ENCODE data around the gene SLC35D2.
"Not testable (repeated sequence)": the region's sequence is repeated elsewhere in the genome, so short reads cannot be mapped to it uniquely, and the experiment has no call there.

Gene SLC35D2

DNA sequence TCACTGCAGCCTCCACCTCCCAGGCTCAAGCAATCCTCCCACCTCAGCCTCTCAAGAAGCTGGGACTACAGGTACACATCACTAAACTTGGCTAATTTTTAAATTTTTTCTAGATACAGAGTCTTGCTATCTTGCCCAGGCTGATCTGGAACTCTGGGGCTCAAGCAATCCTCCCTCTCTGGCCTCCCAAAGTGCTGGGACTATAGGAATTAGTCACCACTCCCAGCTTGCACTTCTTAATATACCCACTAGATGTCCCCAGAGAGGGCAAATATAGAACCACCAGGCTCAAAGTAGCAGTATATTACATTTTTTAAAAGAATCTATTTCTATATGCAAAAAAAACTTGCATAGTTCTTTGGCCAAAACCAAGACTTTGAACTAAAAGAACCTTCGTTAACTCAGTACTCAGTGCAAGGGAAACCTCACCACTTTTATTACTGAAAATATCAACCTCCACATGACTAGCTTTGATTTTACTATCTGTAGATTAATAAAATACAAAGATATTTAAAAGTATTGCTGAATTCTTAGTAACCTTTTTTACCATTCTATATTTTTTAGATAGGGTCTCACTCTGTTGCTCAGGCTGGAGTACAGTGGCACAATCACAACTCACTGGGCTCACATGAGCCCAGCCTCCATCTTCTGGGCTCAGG lies 55.7 kb downstream of the SLC35D2 start:
- no peak overlapping the region for H3K4me3 ChIP-seq (ENCODE audit: low read depth, low read length)
- TF ChIP-seq, protein P1, sequence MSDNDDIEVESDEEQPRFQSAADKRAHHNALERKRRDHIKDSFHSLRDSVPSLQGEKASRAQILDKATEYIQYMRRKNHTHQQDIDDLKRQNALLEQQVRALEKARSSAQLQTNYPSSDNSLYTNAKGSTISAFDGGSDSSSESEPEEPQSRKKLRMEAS (IDR thresholded peaks at IDR 0.05; ENCODE audit: low read depth, low read length): no peak
- no peak for TF ChIP-seq MYC (IDR thresholded peaks at IDR 0.05; ENCODE audit: low read depth, low read length)
- TF ChIP-seq, protein P2, sequence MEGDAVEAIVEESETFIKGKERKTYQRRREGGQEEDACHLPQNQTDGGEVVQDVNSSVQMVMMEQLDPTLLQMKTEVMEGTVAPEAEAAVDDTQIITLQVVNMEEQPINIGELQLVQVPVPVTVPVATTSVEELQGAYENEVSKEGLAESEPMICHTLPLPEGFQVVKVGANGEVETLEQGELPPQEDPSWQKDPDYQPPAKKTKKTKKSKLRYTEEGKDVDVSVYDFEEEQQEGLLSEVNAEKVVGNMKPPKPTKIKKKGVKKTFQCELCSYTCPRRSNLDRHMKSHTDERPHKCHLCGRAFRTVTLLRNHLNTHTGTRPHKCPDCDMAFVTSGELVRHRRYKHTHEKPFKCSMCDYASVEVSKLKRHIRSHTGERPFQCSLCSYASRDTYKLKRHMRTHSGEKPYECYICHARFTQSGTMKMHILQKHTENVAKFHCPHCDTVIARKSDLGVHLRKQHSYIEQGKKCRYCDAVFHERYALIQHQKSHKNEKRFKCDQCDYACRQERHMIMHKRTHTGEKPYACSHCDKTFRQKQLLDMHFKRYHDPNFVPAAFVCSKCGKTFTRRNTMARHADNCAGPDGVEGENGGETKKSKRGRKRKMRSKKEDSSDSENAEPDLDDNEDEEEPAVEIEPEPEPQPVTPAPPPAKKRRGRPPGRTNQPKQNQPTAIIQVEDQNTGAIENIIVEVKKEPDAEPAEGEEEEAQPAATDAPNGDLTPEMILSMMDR (IDR thresholded peaks at IDR 0.05; ENCODE audit: low read depth, low read length): peak; percentile 62
- no peak for TF ChIP-seq POLR2A (IDR thresholded peaks at IDR 0.05; ENCODE audit: extremely low read depth, insufficient read length)
- peak; percentile 53 for DNase-seq (ENCODE audit: low read depth)

GRCh38 chr9:96323169-96323568 lies 60.3 kb downstream of the SLC35D2 start:
- DNase-seq (ENCODE audit: low read depth): no peak
- TF ChIP-seq, protein P1 (IDR thresholded peaks at IDR 0.05; ENCODE audit: low read depth, low read length): no peak
- no peak for TF ChIP-seq MYC (IDR thresholded peaks at IDR 0.05; ENCODE audit: low read depth, low read length)
- TF ChIP-seq, protein P2 (IDR thresholded peaks at IDR 0.05; ENCODE audit: low read depth, low read length): no peak
- TF ChIP-seq POLR2A (IDR thresholded peaks at IDR 0.05; ENCODE audit: extremely low read depth, insufficient read length): no peak
- no peak overlapping the region for H3K4me3 ChIP-seq (ENCODE audit: low read depth, low read length)

DNA sequence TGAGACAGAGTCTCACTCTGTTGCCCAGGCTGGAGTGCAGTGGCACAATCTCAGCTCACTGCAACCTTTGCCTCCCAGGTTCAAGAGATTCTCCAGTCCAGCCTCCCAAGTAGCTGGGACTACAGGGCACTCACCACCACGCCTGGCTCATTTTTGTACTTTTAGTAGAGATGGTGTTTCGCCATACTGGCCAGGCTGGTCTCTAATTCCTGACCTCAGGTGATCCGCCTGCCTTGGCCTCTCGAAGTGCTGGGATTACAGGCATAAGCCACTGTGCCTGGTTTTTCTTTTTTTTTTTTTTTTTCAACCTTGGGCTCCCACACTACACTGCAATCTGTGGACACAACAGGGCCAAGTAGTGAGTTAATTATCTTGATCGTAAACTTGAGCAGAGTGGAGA lies 60.8 kb downstream of the SLC35D2 start:
- not testable (repeated sequence) for DNase-seq (ENCODE audit: low read depth); H3K4me3 ChIP-seq (ENCODE audit: low read depth, low read length)

GRCh38 chr9:96322210-96322609 lies 61.3 kb downstream of the SLC35D2 start:
- not testable (repeated sequence) for H3K4me3 ChIP-seq (ENCODE audit: low read depth, low read length); DNase-seq (ENCODE audit: low read depth)

- no peak overlapping the region for H3K4me3 ChIP-seq (ENCODE audit: low read depth, low read length)
- no peak for DNase-seq (ENCODE audit: low read depth)
- TF ChIP-seq, protein P2 (IDR thresholded peaks at IDR 0.05; ENCODE audit: low read depth, low read length): no peak
Observed at GRCh38 chr9:96321515-96321914, 62.0 kb downstream of the SLC35D2 start.

GRCh38 chr9:96320749-96321280 lies 62.7 kb downstream of the SLC35D2 start:
- no peak overlapping the region for H3K4me3 ChIP-seq (ENCODE audit: low read depth, low read length)
- DNase-seq (ENCODE audit: low read depth): no peak
- TF ChIP-seq, protein P1 (IDR thresholded peaks at IDR 0.05; ENCODE audit: low read depth, low read length): no peak
- TF ChIP-seq, protein P2 (IDR thresholded peaks at IDR 0.05; ENCODE audit: low read depth, low read length): no peak
- no peak for TF ChIP-seq POLR2A (IDR thresholded peaks at IDR 0.05; ENCODE audit: extremely low read depth, insufficient read length)
- no peak for TF ChIP-seq MYC (IDR thresholded peaks at IDR 0.05; ENCODE audit: low read depth, low read length)

DNA sequence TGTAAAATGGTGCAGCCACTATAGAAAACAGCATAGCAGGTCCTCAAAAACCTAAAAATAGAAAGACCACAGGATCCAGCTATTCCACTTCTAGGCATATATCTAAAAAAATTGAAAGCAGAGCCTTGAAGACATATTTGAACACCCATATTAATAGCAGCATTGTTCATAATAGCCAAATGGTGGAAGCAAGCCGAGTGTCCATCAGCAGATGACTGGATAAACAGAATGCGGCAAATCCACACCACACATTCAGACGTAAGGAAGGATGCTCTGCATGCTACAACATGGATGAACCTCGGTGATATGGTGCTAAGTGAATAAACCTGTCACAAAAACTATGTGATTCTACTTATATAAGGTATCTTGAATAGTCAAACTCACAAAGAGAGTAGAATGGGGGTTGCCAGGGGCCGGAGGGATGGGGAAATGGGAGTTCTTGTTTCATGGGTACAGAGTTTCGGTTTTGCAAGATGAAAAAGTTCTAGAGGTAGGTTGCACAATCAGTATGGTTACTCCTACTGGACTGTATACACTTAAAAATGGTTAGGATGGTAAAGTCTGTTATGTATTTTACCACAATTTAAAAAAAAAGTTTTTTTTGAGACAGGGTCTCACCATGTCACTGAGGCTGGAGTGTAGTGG lies 64.5 kb downstream of the SLC35D2 start:
- TF ChIP-seq POLR2A (IDR thresholded peaks at IDR 0.05; ENCODE audit: extremely low read depth, insufficient read length) (no peak), MYC (IDR thresholded peaks at IDR 0.05; ENCODE audit: low read depth, low read length) (no peak)
- TF ChIP-seq, protein P1 (IDR thresholded peaks at IDR 0.05; ENCODE audit: low read depth, low read length): no peak
- TF ChIP-seq, protein P2 (IDR thresholded peaks at IDR 0.05; ENCODE audit: low read depth, low read length): no peak
- no peak overlapping the region for H3K4me3 ChIP-seq (ENCODE audit: low read depth, low read length)
- peak; percentile 62 for DNase-seq (ENCODE audit: low read depth)
